Ascending aorta (tissue), 2 donors: Measurements from ENCODE around the gene TLR1. TPM values are rescaled to one million over a fixed set of nuclear protein-coding genes. Genes with fewer than 3 reads are reported as not detected.

Experiments used
- DNase-seq, 2 donors: peaks; one replicate each; pipeline ENCODE4 v3.0.0-alpha.2; 2019; ENCODE audit warnings: low spot score in 2 of 2
- H3K27ac ChIP-seq, 2 donors: fragments of 200-600 bp; sonication (generic); one replicate each; pipeline ENCODE4 v1.5.1; 2016 to 2017; ENCODE audit warnings: mild to moderate bottlenecking in 1 of 2
- H3K27me3 ChIP-seq: fragments of 200-600 bp; sonication (generic); one replicate; pipeline ENCODE4 v1.5.1; 2017
- H3K36me3 ChIP-seq, 2 donors: fragments of 200-600 bp; sonication (generic); one replicate each; pipeline ENCODE4 v1.5.1; 2016
- H3K4me1 ChIP-seq, 2 donors: fragments of 200-600 bp; sonication (generic); one replicate each; pipeline ENCODE4 v1.5.1; 2016 to 2017; ENCODE audit warnings: mild to moderate bottlenecking in 1 of 2
- H3K4me3 ChIP-seq, 2 donors: fragments of 200-600 bp; sonication (generic); one replicate each; pipeline ENCODE4 v1.5.1; 2016 to 2017; ENCODE audit warnings: mild to moderate bottlenecking in 1 of 2
- H3K9me3 ChIP-seq, 2 donors: fragments of 200-600 bp; sonication (generic); one replicate each; pipeline ENCODE4 v1.5.1; 2016
- intact Hi-C: fragments of 100-400 bp; cut with DNase I; formaldehyde crosslinking; loops from one replicate; pipeline ENCODE4 v1.15.1; 2023
- total RNA-seq: library from RNA; depleted of rRNA; stranded (reverse); fragments of >200 nt; gene quantifications from one replicate; pipeline ENCODE4 v1.1.0, GENCODE V29; 2016
- TF ChIP-seq, protein P1 (sequence below), 3 experiments: fragments of 200-600 bp in 2 of 3; fragments of 450-650 bp in 1 of 3; sonication (generic) in 2 of 3; IDR thresholded peaks; one replicate each; pipeline ENCODE4 v1.5.1; 2016 to 2019; ENCODE audit warnings: antibody characterized with exemption in 3 of 3, mild to moderate bottlenecking in 1 of 3, moderate library complexity in 1 of 3

TLR1 gene
- total RNA-seq, 1 donor from 2014 or later, result 1.1 TPM

GRCh38 chr4:38800366-38800765 is 4.2 kb downstream of the TLR1 start:
- DNase-seq, result no peak
- no peak overlapping the region for H3K27ac ChIP-seq
- peaks cover 17 to 40% of the 10 kb centered on the region in 2 donors for H3K36me3 ChIP-seq
- H3K27me3 ChIP-seq, result no peaks in the 10 kb centered on the region
- H3K4me1 ChIP-seq, result no peaks in the 10 kb centered on the region
- TF ChIP-seq, protein P1, sequence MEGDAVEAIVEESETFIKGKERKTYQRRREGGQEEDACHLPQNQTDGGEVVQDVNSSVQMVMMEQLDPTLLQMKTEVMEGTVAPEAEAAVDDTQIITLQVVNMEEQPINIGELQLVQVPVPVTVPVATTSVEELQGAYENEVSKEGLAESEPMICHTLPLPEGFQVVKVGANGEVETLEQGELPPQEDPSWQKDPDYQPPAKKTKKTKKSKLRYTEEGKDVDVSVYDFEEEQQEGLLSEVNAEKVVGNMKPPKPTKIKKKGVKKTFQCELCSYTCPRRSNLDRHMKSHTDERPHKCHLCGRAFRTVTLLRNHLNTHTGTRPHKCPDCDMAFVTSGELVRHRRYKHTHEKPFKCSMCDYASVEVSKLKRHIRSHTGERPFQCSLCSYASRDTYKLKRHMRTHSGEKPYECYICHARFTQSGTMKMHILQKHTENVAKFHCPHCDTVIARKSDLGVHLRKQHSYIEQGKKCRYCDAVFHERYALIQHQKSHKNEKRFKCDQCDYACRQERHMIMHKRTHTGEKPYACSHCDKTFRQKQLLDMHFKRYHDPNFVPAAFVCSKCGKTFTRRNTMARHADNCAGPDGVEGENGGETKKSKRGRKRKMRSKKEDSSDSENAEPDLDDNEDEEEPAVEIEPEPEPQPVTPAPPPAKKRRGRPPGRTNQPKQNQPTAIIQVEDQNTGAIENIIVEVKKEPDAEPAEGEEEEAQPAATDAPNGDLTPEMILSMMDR (IDR thresholded peaks at IDR 0.05), result no peak
- H3K9me3 ChIP-seq, result peaks cover 7 to 66% of the 10 kb centered on the region in 2 donors
- no peak overlapping the region for H3K4me3 ChIP-seq
- intact Hi-C loops, result no loop called here

DNA sequence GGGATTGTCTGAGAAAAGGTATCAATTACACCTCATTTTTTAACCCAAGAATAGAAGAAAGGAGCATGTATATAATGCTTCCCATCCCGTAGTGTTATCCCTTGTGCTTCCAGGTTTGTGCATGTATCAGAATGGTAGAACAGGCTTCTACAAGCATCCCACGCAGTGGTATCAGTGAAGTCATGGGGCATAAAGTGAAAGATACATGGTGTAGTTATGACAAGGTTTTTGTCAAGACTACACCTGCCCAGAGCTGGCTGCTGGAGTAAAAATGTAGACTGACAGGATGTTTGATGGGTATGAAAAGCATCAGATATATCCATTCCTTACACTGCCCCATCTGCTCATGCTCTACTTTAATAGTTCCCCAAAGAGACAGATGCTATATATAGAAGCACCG is 9.5 kb downstream of the TLR1 start:
- H3K4me3 ChIP-seq, result no peak overlapping the region
- no peak overlapping the region for H3K27ac ChIP-seq
- no peaks in the 10 kb centered on the region for H3K27me3 ChIP-seq
- TF ChIP-seq, protein P1 (IDR thresholded peaks at IDR 0.05), result no peak
- no peak for DNase-seq
- peaks cover 13 to 26% of the 10 kb centered on the region in 2 donors for H3K36me3 ChIP-seq
- intact Hi-C loops, result no loop called here
- H3K9me3 ChIP-seq, result peaks cover 7 to 56% of the 10 kb centered on the region in 2 donors
- no peaks in the 10 kb centered on the region for H3K4me1 ChIP-seq

DNA sequence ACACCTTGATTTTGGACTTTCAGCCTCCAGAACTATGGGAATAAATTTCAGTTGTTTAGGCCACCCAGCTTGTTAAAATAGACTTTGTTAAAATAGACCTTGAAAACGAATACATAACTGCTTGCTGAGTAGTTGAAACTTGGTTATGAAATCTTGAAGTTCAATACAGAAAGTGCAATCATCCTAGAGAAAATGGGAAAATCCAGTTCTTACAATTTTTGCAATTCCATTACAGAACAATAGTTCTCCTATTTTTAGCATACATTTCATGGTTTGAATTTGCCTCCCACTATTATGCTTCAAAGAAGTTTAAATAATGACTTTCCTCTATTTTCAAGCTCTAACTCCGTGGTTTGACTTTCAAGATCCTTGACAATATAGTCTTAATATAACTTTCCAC is 10.5 kb downstream of the TLR1 start:
- Histone ChIP-seq H3K4me3 (no peak overlapping the region), H3K27me3 (no peaks in the 10 kb centered on the region), H3K9me3 (peaks cover 7 to 46% of the 10 kb centered on the region in 2 donors), H3K36me3 (peaks cover 3 to 16% of the 10 kb centered on the region in 2 donors), H3K27ac (no peak overlapping the region), H3K4me1 (no peaks in the 10 kb centered on the region)
- intact Hi-C loops, result no loop called here
- TF ChIP-seq, protein P1 (IDR thresholded peaks at IDR 0.05), result no peak
- DNase-seq, result no peak

DNA sequence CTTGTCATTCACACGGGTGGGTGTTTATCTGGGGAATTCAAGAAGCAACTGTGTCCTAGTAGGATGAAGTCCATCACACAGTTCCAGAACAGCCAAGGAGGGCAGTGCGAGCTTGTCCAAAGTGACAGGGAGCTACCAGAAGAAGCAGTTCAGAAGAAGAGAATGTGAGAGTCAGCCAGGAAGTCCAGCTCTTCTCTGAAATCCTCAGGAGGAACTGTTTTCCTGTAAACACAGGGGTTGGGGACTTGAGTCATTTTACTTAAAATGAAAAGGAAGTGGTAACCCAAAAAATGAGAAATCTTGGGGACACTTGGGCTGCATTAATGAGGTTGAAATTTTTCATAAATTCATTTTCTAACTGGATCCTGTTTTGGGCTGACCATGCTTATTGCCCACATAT is 13.6 kb downstream of the TLR1 start:
- intact Hi-C loops, result no loop called here
- H3K27ac ChIP-seq, result no peak overlapping the region
- H3K4me3 ChIP-seq, result no peak overlapping the region
- no peak for DNase-seq
- peaks cover 0 to 17% of the 10 kb centered on the region in 2 donors for H3K9me3 ChIP-seq
- no peaks in the 10 kb centered on the region for H3K36me3 ChIP-seq
- TF ChIP-seq, protein P1 (IDR thresholded peaks at IDR 0.05), result no peak
- H3K4me1 ChIP-seq, result no peaks in the 10 kb centered on the region
- H3K27me3 ChIP-seq, result no peaks in the 10 kb centered on the region

- no peak for DNase-seq
- H3K9me3 ChIP-seq, result peaks cover 0 to 6% of the 10 kb centered on the region in 2 donors
- no peaks in the 10 kb centered on the region for H3K4me1 ChIP-seq
- intact Hi-C loops, result loop anchor here (5.0 kb wide), 1 partner anchor 186 kb away; no protein-coding TSS in a partner anchor
- no peaks in the 10 kb centered on the region for H3K36me3 ChIP-seq
- TF ChIP-seq, protein P1 (IDR thresholded peaks at IDR 0.05), result no peak
- H3K27me3 ChIP-seq, result no peaks in the 10 kb centered on the region
- H3K27ac ChIP-seq, result no peak overlapping the region
- H3K4me3 ChIP-seq, result no peak overlapping the region
Measured at GRCh38 chr4:38788317-38788716, 16.3 kb downstream of the TLR1 start.

DNA sequence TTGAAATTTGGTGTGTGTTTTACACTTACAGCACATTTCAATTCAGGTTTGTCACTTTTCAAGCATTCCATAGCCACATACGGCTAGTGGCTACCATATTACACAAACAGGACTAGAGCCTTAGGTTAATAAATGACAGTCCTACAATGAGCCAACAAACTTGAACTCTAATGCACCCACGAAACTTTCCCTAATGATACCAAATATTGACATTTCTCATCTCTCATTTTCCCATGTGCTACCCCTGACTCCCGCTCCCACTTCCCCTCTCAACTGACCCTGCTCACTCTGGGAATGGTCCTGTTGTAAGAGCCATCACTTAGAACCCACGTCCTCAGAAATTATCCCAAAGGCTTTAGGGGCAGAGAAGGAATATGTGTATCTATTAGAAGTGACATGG is 16.9 kb downstream of the TLR1 start:
- no peak for DNase-seq
- TF ChIP-seq, protein P1 (IDR thresholded peaks at IDR 0.05), result no peak
- H3K4me1 ChIP-seq, result no peaks in the 10 kb centered on the region
- no peaks in the 10 kb centered on the region for H3K27me3 ChIP-seq
- no peak overlapping the region for H3K27ac ChIP-seq
- no peak overlapping the region for H3K4me3 ChIP-seq
- no peaks in the 10 kb centered on the region for H3K36me3 ChIP-seq
- peaks cover 0 to 6% of the 10 kb centered on the region in 2 donors for H3K9me3 ChIP-seq
- intact Hi-C loops, result loop anchor here (5.0 kb wide), 1 partner anchor 185 kb away; no protein-coding TSS in a partner anchor
